ENCODE results near the gene HDAC4. TPM values are rescaled to one million over a fixed set of nuclear protein-coding genes. Genes with fewer than 3 reads are reported as not detected.

The HDAC4 gene
- total RNA-seq, 2 donors from 2014 or later, result 49.8 to 71.7 TPM

DNA sequence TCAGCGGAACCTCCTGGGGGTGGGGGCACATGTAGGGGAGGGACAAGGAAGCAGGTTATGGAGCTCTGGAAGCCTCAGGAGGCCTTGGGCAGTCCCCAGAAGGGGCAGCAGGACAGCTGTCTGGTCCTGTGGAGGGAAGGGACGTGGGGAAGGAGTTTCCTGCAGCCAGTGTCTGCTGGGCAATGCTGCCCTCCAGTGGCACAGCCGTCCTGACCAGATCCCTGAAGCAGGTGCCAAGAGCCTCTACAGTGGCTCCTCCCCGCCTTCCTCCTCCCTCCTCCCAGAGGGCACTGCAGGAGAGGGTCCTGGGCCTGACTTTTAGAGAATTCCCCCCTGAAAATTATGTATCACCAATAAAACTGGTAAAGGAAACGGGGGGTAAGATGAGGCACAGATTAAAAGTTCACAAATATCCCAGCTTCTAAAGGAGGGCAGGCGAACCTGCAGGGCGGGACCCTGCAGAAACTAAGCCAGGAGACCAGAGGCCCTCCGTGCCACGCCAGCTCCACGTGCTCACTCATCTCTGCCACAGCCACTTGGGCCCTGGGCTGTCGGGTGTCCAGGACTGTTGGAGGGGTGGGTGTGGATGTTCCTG, 294.4 kb downstream of the HDAC4 start:
- no peaks in the 10 kb centered on the region for H3K9me3 Mint-ChIP-seq
- no peaks in the 10 kb centered on the region for H3K4me1 Mint-ChIP-seq (ENCODE audit: low read depth)
- H3K36me3 Mint-ChIP-seq (ENCODE audit: insufficient read depth in 2 of 2), result peaks cover 0 to 11% of the 10 kb centered on the region in 2 donors
- H3K27ac Mint-ChIP-seq, result no peak overlapping the region
- H3K27me3 Mint-ChIP-seq (ENCODE audit: low read depth), result no peaks in the 10 kb centered on the region
- ATAC-seq (replicated peaks in 1 of 2) (no peak), DNase-seq (no peak)
- no peak overlapping the region for H3K4me3 Mint-ChIP-seq

DNA sequence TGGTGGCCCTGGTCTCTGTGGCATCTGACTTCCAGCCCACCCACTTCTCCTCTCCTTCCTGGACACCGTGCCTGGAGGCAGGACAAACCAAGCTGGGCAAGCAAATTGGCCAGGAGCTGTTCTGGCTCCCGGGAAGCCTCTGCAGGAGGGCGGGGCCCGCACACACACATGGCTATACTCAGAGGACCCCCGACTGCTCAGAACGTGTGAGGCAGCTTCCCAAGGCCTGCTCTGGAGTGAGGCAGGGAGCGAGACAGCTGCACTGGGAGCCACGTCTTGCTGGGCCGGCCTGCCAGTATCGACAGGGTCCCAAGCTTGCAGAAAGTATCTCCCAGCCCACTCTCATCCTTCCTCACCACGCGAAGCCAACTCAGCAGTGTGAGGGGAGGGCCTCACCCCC, 295.6 kb downstream of the HDAC4 start:
- Mint-ChIP-seq H3K27ac (no peak overlapping the region), H3K4me1 (ENCODE audit: low read depth) (no peaks in the 10 kb centered on the region), H3K9me3 (no peaks in the 10 kb centered on the region), H3K27me3 (ENCODE audit: low read depth) (no peaks in the 10 kb centered on the region), H3K4me3 (no peak overlapping the region), H3K36me3 (ENCODE audit: insufficient read depth in 2 of 2) (peaks cover 0 to 8% of the 10 kb centered on the region in 2 donors)
- DNase-seq (no peak), ATAC-seq (replicated peaks in 1 of 2) (no peak)

DNA sequence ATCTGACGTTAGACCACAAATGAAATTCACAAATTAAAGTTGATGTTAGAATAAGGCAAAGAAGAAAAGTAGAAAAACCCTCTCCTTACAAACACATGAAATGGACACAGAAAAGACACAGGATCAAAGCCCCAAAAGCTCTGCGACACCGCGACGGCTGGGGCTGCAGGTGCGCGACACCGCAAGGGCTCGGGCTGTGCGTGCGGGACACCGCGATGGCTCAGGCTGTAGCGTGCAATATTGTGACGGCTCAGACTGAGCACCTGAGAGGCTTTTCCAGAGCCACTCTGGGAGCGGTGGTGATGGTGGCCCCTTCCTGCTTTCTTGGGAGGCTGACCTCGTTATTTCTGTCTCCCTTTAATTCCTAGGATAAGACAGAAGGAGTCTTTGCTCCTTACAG, 296.0 kb downstream of the HDAC4 start:
- no peaks in the 10 kb centered on the region for H3K4me1 Mint-ChIP-seq (ENCODE audit: low read depth)
- ATAC-seq (replicated peaks in 1 of 2) (no peak), DNase-seq (no peak)
- H3K9me3 Mint-ChIP-seq, result no peaks in the 10 kb centered on the region
- no peak overlapping the region for H3K4me3 Mint-ChIP-seq
- no peak overlapping the region for H3K27ac Mint-ChIP-seq
- H3K27me3 Mint-ChIP-seq (ENCODE audit: low read depth), result no peaks in the 10 kb centered on the region
- peaks cover 0 to 6% of the 10 kb centered on the region in 2 donors for H3K36me3 Mint-ChIP-seq (ENCODE audit: insufficient read depth in 2 of 2)

DNA sequence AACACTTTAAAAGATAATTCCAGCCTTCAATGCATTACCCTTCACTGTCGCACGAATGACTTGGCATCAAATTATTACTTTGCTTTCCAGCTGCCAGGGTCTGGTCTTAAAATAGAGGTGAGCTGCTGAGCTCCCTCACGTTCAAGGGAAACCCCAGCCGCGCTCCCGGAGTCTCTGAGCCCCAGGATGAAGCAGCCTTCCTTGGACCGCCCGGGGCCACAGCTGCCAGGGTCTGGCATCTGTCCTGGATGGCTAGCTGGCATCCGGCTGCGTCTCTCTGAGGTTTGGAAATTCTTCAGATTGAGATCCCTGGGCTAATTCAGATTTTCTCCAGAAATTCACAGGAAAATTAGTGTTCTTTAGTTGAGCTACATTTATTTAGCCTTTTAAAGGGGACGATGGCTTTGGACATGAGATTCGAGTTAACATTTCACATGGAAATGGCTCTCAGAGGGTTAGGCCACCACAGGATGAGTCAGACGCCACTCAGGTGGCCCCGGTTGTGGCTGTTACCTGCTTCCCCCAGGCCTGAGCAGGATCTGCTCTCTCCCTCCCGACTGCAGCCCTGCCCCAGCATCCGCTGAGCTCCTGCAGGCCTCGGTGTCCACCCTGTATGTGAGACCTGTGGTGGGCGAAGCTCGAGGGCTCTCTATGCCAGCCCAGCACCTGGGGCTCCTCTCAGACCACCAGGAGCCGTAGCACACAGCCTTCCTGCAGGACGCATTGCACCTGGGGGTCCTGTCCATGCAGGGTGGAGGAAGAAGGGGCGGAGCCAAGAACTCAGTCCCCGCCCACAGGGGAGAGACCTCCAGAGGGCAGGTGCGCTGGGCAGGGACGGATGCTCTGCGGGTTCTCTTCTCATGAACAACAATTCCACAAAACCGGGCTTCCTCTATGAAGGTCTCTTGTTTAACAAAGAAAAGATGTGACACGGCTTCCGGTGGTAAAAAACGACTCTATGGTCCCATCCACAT, 297.4 kb downstream of the HDAC4 start:
- Mint-ChIP-seq H3K36me3 (ENCODE audit: insufficient read depth in 2 of 2) (peaks cover 0 to 4% of the 10 kb centered on the region in 2 donors), H3K9me3 (no peaks in the 10 kb centered on the region), H3K4me1 (ENCODE audit: low read depth) (no peaks in the 10 kb centered on the region), H3K4me3 (no peak overlapping the region), H3K27me3 (ENCODE audit: low read depth) (no peaks in the 10 kb centered on the region), H3K27ac (no peak overlapping the region)
- ATAC-seq (replicated peaks in 1 of 2) (no peak), DNase-seq (no peak)

DNA sequence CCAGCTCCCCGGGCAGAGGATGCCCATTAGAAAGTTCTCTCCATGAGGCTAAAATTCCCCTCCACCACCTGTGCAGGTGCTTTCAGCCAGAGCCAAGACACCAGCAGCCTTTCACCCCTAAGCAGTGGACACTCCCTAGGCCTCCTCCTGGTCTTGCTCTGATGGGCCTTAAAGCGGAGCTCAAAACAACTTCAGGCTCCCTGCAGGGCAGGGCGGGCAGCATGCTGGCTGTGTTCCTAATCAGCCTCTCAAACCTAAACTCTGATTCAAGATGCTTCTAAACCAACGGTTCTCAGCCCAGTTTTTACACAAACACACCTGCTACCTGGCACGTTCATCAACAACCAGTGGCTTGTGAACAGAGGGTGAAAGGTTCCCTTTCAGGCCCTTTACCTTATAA, 298.6 kb downstream of the HDAC4 start:
- Mint-ChIP-seq H3K36me3 (ENCODE audit: insufficient read depth in 2 of 2) (peaks cover 0 to 4% of the 10 kb centered on the region in 2 donors), H3K27me3 (ENCODE audit: low read depth) (no peaks in the 10 kb centered on the region), H3K4me3 (no peak overlapping the region), H3K27ac (no peak overlapping the region), H3K9me3 (no peaks in the 10 kb centered on the region), H3K4me1 (ENCODE audit: low read depth) (no peaks in the 10 kb centered on the region)
- DNase-seq (no peak), ATAC-seq (replicated peaks in 1 of 2) (no peak)

DNA sequence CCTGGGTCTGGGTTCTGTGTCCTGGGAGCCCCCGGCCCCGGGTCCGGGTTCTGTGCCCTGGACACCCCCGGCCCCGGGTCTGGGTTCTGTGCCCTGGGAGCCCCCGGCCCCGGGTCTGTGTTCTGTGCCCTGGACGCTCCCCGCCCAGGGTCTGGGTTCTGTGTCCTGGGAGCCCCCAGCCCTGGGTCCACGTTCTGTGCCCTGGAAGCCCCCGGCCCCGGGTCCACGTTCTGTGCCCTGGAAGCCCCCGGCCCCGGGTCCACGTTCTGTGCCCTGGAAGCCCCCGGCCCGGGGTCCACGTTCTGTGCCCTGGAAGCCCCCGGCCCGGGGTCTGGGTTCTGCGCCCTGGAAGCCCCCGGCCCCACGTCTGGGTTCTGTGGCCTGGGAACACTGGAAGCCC, 299.0 kb downstream of the HDAC4 start:
- H3K36me3 Mint-ChIP-seq (ENCODE audit: insufficient read depth in 2 of 2), result peaks cover 0 to 4% of the 10 kb centered on the region in 2 donors

DNA sequence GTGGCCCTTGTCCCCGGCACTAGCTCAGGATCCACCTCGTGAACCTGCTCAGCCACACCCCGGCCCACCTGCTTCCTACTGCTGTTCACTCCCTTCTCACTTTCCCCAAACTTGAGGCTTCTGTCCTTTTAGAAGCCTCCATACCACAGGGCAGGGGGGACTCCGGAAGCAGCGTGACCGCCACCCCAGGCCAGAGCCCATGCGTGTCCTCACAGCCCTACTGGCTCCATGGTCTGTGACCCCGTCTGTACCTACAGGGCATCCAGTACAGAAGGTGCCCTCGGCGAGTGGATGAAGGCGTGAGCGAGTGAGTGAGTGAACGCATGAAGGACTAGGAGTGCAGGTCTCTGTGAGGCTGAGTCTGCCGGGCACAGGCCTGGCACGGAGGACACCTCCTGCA, 299.7 kb downstream of the HDAC4 start:
- ATAC-seq (replicated peaks in 1 of 2), result no peak
- no peaks in the 10 kb centered on the region for H3K4me1 Mint-ChIP-seq (ENCODE audit: low read depth)
- DNase-seq, result no peak
- H3K9me3 Mint-ChIP-seq, result no peaks in the 10 kb centered on the region
- H3K36me3 Mint-ChIP-seq (ENCODE audit: insufficient read depth in 2 of 2), result peaks cover 0 to 3% of the 10 kb centered on the region in 2 donors
- H3K4me3 Mint-ChIP-seq, result no peak overlapping the region
- H3K27me3 Mint-ChIP-seq (ENCODE audit: low read depth), result no peaks in the 10 kb centered on the region
- H3K27ac Mint-ChIP-seq, result no peak overlapping the region

More for the DNA sequence above, 299.0 kb downstream of the HDAC4 start:
- DNase-seq (no peak), ATAC-seq (replicated peaks in 1 of 2) (no peak)
- Mint-ChIP-seq H3K9me3 (no peaks in the 10 kb centered on the region), H3K27me3 (ENCODE audit: low read depth) (no peaks in the 10 kb centered on the region), H3K27ac (no peak overlapping the region), H3K4me1 (ENCODE audit: low read depth) (no peaks in the 10 kb centered on the region), H3K4me3 (no peak overlapping the region)

DNA sequence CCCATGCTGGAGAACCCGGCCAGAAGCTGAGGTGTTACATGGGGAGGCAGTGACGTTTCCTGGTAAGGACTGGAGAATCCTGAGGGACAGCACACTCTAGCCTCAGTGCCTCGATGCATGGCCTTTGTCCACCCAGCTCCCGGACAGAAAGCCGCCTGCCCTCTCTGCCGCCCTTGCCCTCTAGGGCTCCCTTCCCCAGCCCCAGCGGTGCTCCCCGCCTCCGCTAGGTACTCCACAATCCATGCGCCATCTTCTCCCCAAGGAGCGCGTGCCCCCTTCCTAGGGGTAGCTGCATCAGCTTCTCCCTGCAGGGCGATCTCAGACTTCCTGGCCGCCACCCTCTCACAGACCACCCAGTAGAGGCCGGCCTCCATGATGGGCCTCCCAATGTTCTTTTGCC, 301.3 kb downstream of the HDAC4 start:
- no peak overlapping the region for H3K4me3 Mint-ChIP-seq
- H3K27ac Mint-ChIP-seq, result no peak overlapping the region
- ATAC-seq (replicated peaks in 1 of 2), result no peak
- no peaks in the 10 kb centered on the region for H3K4me1 Mint-ChIP-seq (ENCODE audit: low read depth)
- no peaks in the 10 kb centered on the region for H3K36me3 Mint-ChIP-seq (ENCODE audit: insufficient read depth in 2 of 2)
- H3K9me3 Mint-ChIP-seq, result no peaks in the 10 kb centered on the region
- DNase-seq, result no peak
- H3K27me3 Mint-ChIP-seq (ENCODE audit: low read depth), result no peaks in the 10 kb centered on the region

DNA sequence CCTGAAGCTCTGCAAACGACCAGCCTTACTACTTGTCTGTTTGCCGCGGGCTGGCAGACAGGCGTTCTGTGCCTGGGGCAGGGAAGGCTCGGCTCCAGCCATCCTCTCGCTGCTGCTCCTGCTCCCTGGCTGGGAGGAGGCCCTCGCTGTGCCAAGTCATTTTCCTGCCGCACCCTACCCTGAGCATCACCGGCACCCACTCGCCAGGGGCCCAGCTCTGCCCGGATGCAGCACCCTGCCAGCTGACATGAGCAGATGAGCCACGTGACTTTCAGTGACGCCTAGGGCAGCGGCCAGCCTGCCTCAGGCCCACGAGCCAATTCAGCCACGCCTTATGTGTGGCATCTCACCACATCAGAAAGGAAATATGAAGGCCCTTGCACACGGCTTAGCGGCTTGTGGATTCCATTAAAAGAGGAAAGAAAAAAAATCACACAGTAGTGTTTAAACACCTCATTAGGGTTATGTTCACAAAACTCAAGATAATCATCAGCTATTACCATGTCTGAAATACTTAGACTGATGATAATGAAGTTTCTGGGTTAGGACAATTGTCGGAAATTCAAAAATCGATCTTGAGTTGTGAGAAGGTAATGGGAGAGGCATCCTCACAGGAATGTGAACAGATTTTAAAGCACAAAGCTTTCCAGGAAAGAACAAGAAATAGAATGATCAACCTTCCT, 302.4 kb downstream of the HDAC4 start:
- no peaks in the 10 kb centered on the region for H3K36me3 Mint-ChIP-seq (ENCODE audit: insufficient read depth in 2 of 2)
- ATAC-seq (replicated peaks in 1 of 2), result no peak

DNA sequence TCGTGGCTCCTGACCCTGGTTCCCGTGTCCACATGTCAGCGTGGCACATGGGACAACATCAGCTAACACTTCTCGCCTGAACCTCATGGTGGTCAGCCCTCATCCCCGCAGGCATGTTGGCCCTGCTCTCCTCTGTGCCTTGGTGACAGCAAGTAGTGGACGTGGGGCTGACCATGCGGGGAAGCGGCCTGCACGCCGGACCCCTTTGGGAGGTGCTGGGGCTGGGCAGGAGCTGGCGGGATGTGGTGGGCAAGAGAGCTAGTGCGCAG, 303.5 kb downstream of the HDAC4 start:
- no peak for ATAC-seq (replicated peaks in 1 of 2)
- Mint-ChIP-seq H3K9me3 (no peaks in the 10 kb centered on the region), H3K27ac (no peak overlapping the region), H3K4me1 (ENCODE audit: low read depth) (no peaks in the 10 kb centered on the region), H3K27me3 (ENCODE audit: low read depth) (no peaks in the 10 kb centered on the region), H3K36me3 (ENCODE audit: insufficient read depth in 2 of 2) (no peaks in the 10 kb centered on the region), H3K4me3 (no peak overlapping the region)
- DNase-seq, result no peak

More for the DNA sequence above, 302.4 kb downstream of the HDAC4 start:
- Mint-ChIP-seq H3K4me3 (no peak overlapping the region), H3K9me3 (no peaks in the 10 kb centered on the region), H3K27ac (no peak overlapping the region), H3K27me3 (ENCODE audit: low read depth) (no peaks in the 10 kb centered on the region), H3K4me1 (ENCODE audit: low read depth) (no peaks in the 10 kb centered on the region)
- no peak for DNase-seq

DNA sequence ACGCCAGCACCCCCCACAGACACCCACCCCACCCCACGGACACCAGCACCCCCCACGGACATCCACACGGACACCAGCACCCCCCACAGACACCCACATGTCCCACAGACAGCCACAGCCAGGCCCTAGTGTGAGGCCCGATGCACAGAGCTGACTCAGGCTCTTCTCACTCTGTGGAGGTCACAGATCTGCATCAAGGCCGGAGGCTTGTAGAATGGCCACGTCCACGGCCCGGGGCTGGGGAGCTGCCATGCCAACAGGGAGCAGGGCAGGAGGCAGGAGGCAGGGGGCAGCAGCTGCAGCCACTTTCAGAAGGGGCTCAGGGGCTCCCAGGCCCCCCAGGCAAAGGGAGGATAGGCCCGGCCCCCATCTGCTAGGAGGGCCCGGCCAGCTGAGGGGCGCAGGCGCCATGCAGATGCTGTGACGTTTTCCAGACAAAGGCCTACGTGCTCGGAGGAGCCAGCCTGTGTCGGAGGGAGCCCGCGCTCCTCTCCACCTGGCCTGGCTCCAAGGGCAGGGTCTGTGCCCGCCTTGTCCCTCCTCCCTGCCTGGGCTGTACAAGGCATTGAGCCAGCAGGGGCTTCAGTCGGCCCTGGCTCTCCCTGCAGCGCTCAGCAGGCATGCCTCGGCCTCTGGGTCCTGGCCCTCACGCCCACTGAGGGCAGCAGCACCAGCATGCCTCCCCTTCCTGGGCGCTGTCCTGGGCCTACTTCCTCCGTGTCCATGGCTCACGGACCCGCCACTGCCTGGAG, 304.0 kb downstream of the HDAC4 start:
- Mint-ChIP-seq H3K4me1 (ENCODE audit: low read depth) (no peaks in the 10 kb centered on the region), H3K36me3 (ENCODE audit: insufficient read depth in 2 of 2) (no peaks in the 10 kb centered on the region)

DNA sequence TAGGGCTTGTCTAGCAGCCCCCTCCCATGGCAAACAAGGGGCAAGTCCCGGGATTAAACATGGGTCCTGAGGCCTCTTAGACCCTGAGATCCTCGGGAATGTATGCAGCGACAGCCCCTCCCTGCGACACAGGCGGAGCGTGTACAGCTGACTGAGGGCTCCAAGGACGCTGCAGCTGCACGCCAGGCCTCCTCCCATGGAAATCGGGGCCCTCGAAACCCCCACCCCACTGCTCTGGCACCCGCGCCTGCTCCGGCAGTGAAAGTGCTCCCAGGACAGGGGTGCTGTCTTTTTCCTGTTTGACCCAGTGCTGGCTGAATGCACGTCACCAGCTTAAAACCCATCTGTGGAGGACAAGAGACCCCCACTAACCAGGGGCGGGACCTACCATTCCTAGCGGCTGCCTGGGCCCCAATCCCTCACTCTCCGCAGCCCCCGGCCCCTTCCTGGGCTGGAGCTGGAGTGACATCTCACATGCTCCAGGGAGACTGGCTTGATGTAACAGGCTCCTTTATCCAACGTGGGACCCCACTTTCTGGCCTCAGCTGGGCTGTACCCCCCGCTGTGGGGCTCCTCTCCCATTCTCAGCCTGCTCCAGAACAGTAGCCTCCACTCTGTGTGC, 305.2 kb downstream of the HDAC4 start:
- ATAC-seq (replicated peaks in 1 of 2), result no peak
- Mint-ChIP-seq H3K4me3 (no peak overlapping the region), H3K27me3 (ENCODE audit: low read depth) (no peaks in the 10 kb centered on the region), H3K27ac (no peak overlapping the region), H3K4me1 (ENCODE audit: low read depth) (no peaks in the 10 kb centered on the region), H3K9me3 (no peaks in the 10 kb centered on the region), H3K36me3 (ENCODE audit: insufficient read depth in 2 of 2) (no peaks in the 10 kb centered on the region)
- DNase-seq, result no peak

More for the DNA sequence above, 304.0 kb downstream of the HDAC4 start:
- ATAC-seq (replicated peaks in 1 of 2) (no peak), DNase-seq (no peak)
- no peaks in the 10 kb centered on the region for H3K9me3 Mint-ChIP-seq
- no peak overlapping the region for H3K4me3 Mint-ChIP-seq
- no peaks in the 10 kb centered on the region for H3K27me3 Mint-ChIP-seq (ENCODE audit: low read depth)
- no peak overlapping the region for H3K27ac Mint-ChIP-seq

Data from activated T-cell treated with anti-CD3 and anti-CD28 coated beads, Interleukin-2, amount 50 U/mL, for 72 hours (primary cell).